Kidney (tissue), 14 donors: Measurements from ENCODE around the gene AKAP9. TPM values are rescaled to one million over a fixed set of nuclear protein-coding genes. Genes with fewer than 3 reads are reported as not detected.

Experiments
- DNase-seq, 5 donors: peaks; one replicate each; pipeline ENCODE4 v3.0.0-alpha.2; 2013 to 2020
- FAIRE-seq: peaks from 2 replicates; lab custom pipeline; 2012; peaks lifted over from hg19 to GRCh38; lab: Jason Lieb, UNC
- H3K27ac ChIP-seq, 2 donors: one replicate each; pipeline ENCODE4 v1.7.0; 2013; ENCODE audit warnings: low read depth in 2 of 2, low read length in 2 of 2, inconsistent platforms in 1 of 2
- H3K27me3 ChIP-seq: one replicate; pipeline ENCODE4 v1.7.1; 2013; ENCODE audit warnings: low read length, inconsistent platforms; ENCODE audit not compliant: control insufficient read depth, insufficient read depth
- H3K36me3 ChIP-seq, 3 donors: one replicate each; pipeline versions ENCODE4 v1.7.0 to v1.7.1; 2013; ENCODE audit warnings: low read length in 3 of 3, control low read depth in 1 of 3, inconsistent platforms in 1 of 3; ENCODE audit not compliant: insufficient read depth in 3 of 3, control insufficient read depth in 2 of 3
- H3K4me1 ChIP-seq, 3 donors: one replicate each; pipeline versions ENCODE4 v1.7.0 to v1.7.1; 2013; ENCODE audit warnings: low read length in 3 of 3, inconsistent platforms in 1 of 3, low read depth in 1 of 3; ENCODE audit not compliant: control insufficient read depth in 2 of 3, insufficient read depth in 2 of 3
- H3K4me3 ChIP-seq, 3 donors: one replicate each; pipeline versions ENCODE4 v1.7.0 to v1.8.1; 2013; ENCODE audit warnings: low read length in 3 of 3, control low read depth in 1 of 3, inconsistent platforms in 1 of 3
- H3K9ac ChIP-seq, 3 donors: one replicate each; pipeline versions ENCODE4 v1.7.0 to v1.7.1; 2013; ENCODE audit warnings: low read length in 3 of 3, control low read depth in 1 of 3, inconsistent platforms in 1 of 3
- H3K9me3 ChIP-seq, 3 donors: one replicate each; pipeline versions ENCODE4 v1.7.0 to v1.7.1; 2013; ENCODE audit warnings: low read length in 3 of 3, control low read depth in 1 of 3, inconsistent platforms in 1 of 3; ENCODE audit not compliant: control insufficient read depth in 2 of 3, insufficient read depth in 1 of 3
- intact Hi-C: fragments of 100-400 bp; cut with DNase I; formaldehyde crosslinking; loops from one replicate; pipeline ENCODE4 v1.11.1; 2022
- polyA plus RNA-seq: library from polyadenylated mRNA; stranded (reverse); fragments of 350-450 nt; fragmentation: Illumina TruSeq; extraction: RNeasy Lipid Tissue Mini Kit (QIAGEN cat#74804); gene quantifications from one replicate; pipeline ENCODE4 v1.2.3, GENCODE V29; 2014; ENCODE audit warnings: low read depth, low replicate concordance; ENCODE audit not compliant: insufficient read depth
- total RNA-seq: library from RNA; stranded (reverse); fragmentation: NEBNext Ultra II Directional; extraction: Animal tissue kit (Norgen Biotek cat#: 25700); gene quantifications from one replicate; pipeline ENCODE4 v1.2.1, GENCODE V29; 2021
- TF ChIP-seq, protein P1 (sequence below): IDR thresholded peaks from 3 replicates; pipeline ENCODE4 v1.5.1; 2012; ENCODE audit warnings: mild to moderate bottlenecking, moderate library complexity, borderline replicate concordance; ENCODE audit not compliant: insufficient read depth; ENCODE audit errors: extremely low read depth
- donor health status: control.
- donor health status: control.
- donor health status: control.
- donor health status: control.
- donor health status: control.
- donor health status: DM: yes; HTN: yes; CAD: no.
- donor health status: Normal renal cell carcinoma (clear cell type).

Gene AKAP9
- total and polyA plus RNA-seq, 2 donors from 2014 or later: 18.5 to 66.8 TPM

GRCh38 chr7:91910171-91910570, 30.5 kb upstream of the AKAP9 start:
- intact Hi-C loops: no loop called here
- H3K27ac ChIP-seq: no peak overlapping the region
- no peak overlapping the region for H3K4me3 ChIP-seq
- TF ChIP-seq, protein P1, sequence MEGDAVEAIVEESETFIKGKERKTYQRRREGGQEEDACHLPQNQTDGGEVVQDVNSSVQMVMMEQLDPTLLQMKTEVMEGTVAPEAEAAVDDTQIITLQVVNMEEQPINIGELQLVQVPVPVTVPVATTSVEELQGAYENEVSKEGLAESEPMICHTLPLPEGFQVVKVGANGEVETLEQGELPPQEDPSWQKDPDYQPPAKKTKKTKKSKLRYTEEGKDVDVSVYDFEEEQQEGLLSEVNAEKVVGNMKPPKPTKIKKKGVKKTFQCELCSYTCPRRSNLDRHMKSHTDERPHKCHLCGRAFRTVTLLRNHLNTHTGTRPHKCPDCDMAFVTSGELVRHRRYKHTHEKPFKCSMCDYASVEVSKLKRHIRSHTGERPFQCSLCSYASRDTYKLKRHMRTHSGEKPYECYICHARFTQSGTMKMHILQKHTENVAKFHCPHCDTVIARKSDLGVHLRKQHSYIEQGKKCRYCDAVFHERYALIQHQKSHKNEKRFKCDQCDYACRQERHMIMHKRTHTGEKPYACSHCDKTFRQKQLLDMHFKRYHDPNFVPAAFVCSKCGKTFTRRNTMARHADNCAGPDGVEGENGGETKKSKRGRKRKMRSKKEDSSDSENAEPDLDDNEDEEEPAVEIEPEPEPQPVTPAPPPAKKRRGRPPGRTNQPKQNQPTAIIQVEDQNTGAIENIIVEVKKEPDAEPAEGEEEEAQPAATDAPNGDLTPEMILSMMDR: no peak
- no peak overlapping the region for H3K9ac ChIP-seq
- H3K9me3 ChIP-seq: no peaks in the 10 kb centered on the region
- DNase-seq (no peak), FAIRE-seq (no peak)
- no peaks in the 10 kb centered on the region for H3K4me1 ChIP-seq
- H3K27me3 ChIP-seq: no peaks in the 10 kb centered on the region
- no peaks in the 10 kb centered on the region for H3K36me3 ChIP-seq

DNA sequence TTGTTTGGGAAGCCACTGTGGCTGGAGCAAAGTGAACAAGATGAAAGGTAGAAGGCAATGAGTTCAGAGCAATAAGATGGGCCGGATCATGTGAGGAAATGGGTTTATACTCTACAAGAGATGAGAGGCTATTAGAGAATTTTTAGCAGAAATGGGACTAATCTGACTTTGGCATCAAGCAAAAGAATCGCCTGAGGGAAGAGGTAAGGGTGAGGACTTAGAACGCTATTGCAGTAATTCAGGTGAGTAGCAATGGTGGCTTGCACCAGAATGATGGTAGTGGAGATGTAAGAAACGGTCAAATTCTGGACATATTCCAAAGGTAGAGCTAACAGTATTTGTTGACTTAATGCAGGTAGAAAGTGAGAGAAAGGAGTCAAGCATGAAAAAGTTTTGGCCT, 29.5 kb upstream of the AKAP9 start:
- TF ChIP-seq, protein P1: no peak

DNA sequence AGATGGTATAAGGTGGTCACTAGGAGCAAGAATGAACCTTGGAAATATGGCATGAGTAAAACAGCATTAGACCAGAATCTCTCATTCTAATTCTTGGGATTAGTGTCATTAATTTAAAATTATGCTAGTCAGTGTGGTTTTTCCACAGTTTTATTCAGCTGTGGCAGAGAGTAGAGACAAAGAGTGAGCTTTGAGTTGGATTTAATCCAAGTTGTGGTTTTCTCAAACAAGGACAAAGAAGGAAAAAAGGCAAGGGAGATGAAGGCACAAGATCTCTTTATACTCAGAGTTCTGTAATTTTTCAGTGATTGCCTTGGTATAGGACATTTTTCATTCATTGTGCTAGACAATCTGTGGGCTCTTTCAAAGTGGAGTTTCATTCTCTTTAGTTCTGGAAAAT, 28.2 kb upstream of the AKAP9 start:
- TF ChIP-seq, protein P1: no peak
- no peaks in the 10 kb centered on the region for H3K9me3 ChIP-seq
- H3K27me3 ChIP-seq: no peaks in the 10 kb centered on the region
- DNase-seq (no peak), FAIRE-seq (no peak)
- H3K4me3 ChIP-seq: no peak overlapping the region
- no peaks in the 10 kb centered on the region for H3K36me3 ChIP-seq
- intact Hi-C loops: no loop called here
- H3K27ac ChIP-seq: no peak overlapping the region
- H3K4me1 ChIP-seq: no peaks in the 10 kb centered on the region
- no peak overlapping the region for H3K9ac ChIP-seq

More for the DNA sequence above, 29.5 kb upstream of the AKAP9 start:
- Histone ChIP-seq H3K27me3 (no peaks in the 10 kb centered on the region), H3K4me3 (no peak overlapping the region), H3K9me3 (no peaks in the 10 kb centered on the region), H3K4me1 (no peaks in the 10 kb centered on the region), H3K36me3 (no peaks in the 10 kb centered on the region), H3K27ac (no peak overlapping the region), H3K9ac (no peak overlapping the region)
- no peak for FAIRE-seq
- DNase-seq: no peak
- intact Hi-C loops: no loop called here

DNA sequence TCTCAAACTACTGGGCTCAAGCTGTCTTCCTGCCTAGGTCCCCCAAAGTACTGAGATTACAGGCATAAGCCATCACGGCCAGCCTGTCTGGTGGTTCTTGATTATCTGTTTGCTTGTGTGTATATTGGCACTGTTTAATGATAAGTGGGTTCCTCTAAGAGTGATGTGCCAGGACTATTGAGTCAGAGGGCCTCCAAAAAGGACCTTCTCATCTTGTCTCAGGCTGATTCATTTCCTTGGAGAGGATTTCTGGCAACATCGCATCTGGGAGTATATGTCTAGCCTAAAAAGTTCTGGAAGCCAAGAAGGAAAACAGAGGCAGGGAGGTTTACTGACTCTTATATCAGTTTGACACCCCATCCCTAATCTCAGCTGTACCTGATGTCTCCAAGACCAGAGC, 27.1 kb upstream of the AKAP9 start:
- FAIRE-seq (no peak), DNase-seq (no peak)
- Histone ChIP-seq H3K9ac (no peak overlapping the region), H3K4me1 (no peaks in the 10 kb centered on the region), H3K36me3 (no peaks in the 10 kb centered on the region), H3K27me3 (no peaks in the 10 kb centered on the region), H3K27ac (no peak overlapping the region), H3K4me3 (no peak overlapping the region), H3K9me3 (no peaks in the 10 kb centered on the region)
- intact Hi-C loops: no loop called here
- TF ChIP-seq, protein P1: no peak
